HG03095 (cell line): ENCODE measurements around the gene RLN2.

Experiments used
- ATAC-seq: cut with Tn5 transposase; IDR thresholded peaks from one replicate; pipeline ENCODE4 v1.9.1; 2021; ENCODE audit warnings: moderate library complexity; ENCODE audit not compliant: unreplicated experiment

RLN2 gene

GRCh38 chr9:5269249-5269715 lies 35.2 kb downstream of the RLN2 start:
- no peak for ATAC-seq

- ATAC-seq, result no peak
Measured at GRCh38 chr9:5265939-5266338, 38.6 kb downstream of the RLN2 start.

- ATAC-seq, result no peak
Measured at GRCh38 chr9:5264219-5264595, 40.3 kb downstream of the RLN2 start.

GRCh38 chr9:5263351-5264218 lies 40.9 kb downstream of the RLN2 start:
- ATAC-seq, result no peak
